H9 (cell line): ENCODE data around the gene KRT25. TPM values are rescaled to one million over a fixed set of nuclear protein-coding genes. Genes with fewer than 3 reads are reported as not detected.
A peak's percentile ranks its signal among the peaks of the same experiment; 100 is the strongest.

Experiments used
- DNase-seq: peaks from one replicate; pipeline ENCODE4 v3.0.0-alpha.2; 2017
- H2AFZ ChIP-seq: one replicate; pipeline ENCODE4 v1.6.1; 2013; ENCODE audit warnings: mild to moderate bottlenecking, low read length, control low read depth, moderate library complexity
- H2AK5ac ChIP-seq: 2 replicates; pipeline ENCODE4 v1.6.1; 2013; ENCODE audit warnings: low read length, control low read depth, mixed read lengths; ENCODE audit not compliant: insufficient read length
- H2BK120ac ChIP-seq: one replicate; pipeline ENCODE4 v1.6.1; 2013; ENCODE audit warnings: low read depth, mild to moderate bottlenecking, low read length, control low read depth, inconsistent platforms; ENCODE audit not compliant: poor library complexity, severe bottlenecking
- H2BK12ac ChIP-seq: 2 replicates; pipeline ENCODE4 v1.6.1; 2013; ENCODE audit warnings: low read length, control low read depth, mixed read lengths, low read depth; ENCODE audit not compliant: insufficient read length
- H2BK15ac ChIP-seq: 2 replicates; pipeline ENCODE4 v1.6.1; 2013; ENCODE audit warnings: low read depth, low read length, control low read depth
- H2BK20ac ChIP-seq: one replicate; pipeline ENCODE4 v1.6.1; 2013; ENCODE audit warnings: low read depth, mild to moderate bottlenecking, low read length, control low read depth, inconsistent platforms; ENCODE audit not compliant: poor library complexity, severe bottlenecking
- H2BK5ac ChIP-seq: 2 replicates; pipeline ENCODE4 v1.6.1; 2013; ENCODE audit warnings: low read length, control low read depth, mixed read lengths; ENCODE audit not compliant: insufficient read length
- H3K14ac ChIP-seq: 2 replicates; pipeline ENCODE4 v1.6.1; 2013; ENCODE audit warnings: low read length, control low read depth; ENCODE audit not compliant: insufficient read depth
- H3K18ac ChIP-seq: 2 replicates; pipeline ENCODE4 v1.6.1; 2013; ENCODE audit warnings: low read depth, mild to moderate bottlenecking, mixed read lengths, low read length, control low read depth; ENCODE audit not compliant: insufficient read length
- H3K23ac ChIP-seq: 2 replicates; pipeline ENCODE4 v1.6.1; 2013; ENCODE audit warnings: low read length, control low read depth, mixed read lengths, low read depth; ENCODE audit not compliant: insufficient read length
- H3K23me2 ChIP-seq: 2 replicates; pipeline ENCODE4 v1.6.1; 2013; ENCODE audit warnings: low read depth, mild to moderate bottlenecking, mixed read lengths, low read length, control low read depth; ENCODE audit not compliant: insufficient read length, poor library complexity, severe bottlenecking
- H3K27ac ChIP-seq: 2 replicates; pipeline ENCODE4 v1.5.1; 2013; ENCODE audit warnings: low read length, control low read depth, mixed read lengths, low read depth; ENCODE audit not compliant: insufficient read length
- H3K27me3 ChIP-seq: 2 replicates; pipeline ENCODE4 v1.6.1; 2013; ENCODE audit warnings: low read length, control low read depth, inconsistent platforms; ENCODE audit not compliant: insufficient read depth
- H3K4ac ChIP-seq: 2 replicates; pipeline ENCODE4 v1.6.1; 2013; ENCODE audit warnings: low read depth, mild to moderate bottlenecking, control low read depth, inconsistent platforms, low read length, moderate library complexity
- H3K4me1 ChIP-seq: 2 replicates; pipeline ENCODE4 v1.6.1; 2013; ENCODE audit warnings: low read length, control low read depth, inconsistent platforms; ENCODE audit not compliant: insufficient read depth
- H3K4me2 ChIP-seq: 2 replicates; pipeline ENCODE4 v1.6.1; 2013; ENCODE audit warnings: low read length, control low read depth, mixed read lengths; ENCODE audit not compliant: insufficient read length, insufficient read depth
- H3K56ac ChIP-seq: 2 replicates; pipeline ENCODE4 v1.6.1; 2013; ENCODE audit warnings: low read depth, mild to moderate bottlenecking, mixed read lengths, low read length, control low read depth; ENCODE audit not compliant: insufficient read length
- H3K79me1 ChIP-seq: 2 replicates; pipeline ENCODE4 v1.6.1; 2013; ENCODE audit warnings: low read depth, mild to moderate bottlenecking, moderate library complexity, low read length, control low read depth, inconsistent platforms; ENCODE audit not compliant: insufficient read depth, poor library complexity, severe bottlenecking
- H3K79me2 ChIP-seq: 2 replicates; pipeline ENCODE4 v1.6.1; 2013; ENCODE audit warnings: low read length, control low read depth, inconsistent platforms; ENCODE audit not compliant: insufficient read depth
- H3K9ac ChIP-seq: 2 replicates; pipeline ENCODE4 v1.6.1; 2013; ENCODE audit warnings: low read length, control low read depth, mixed read lengths; ENCODE audit not compliant: insufficient read length; ENCODE audit errors: extremely low read depth
- H3K9me3 ChIP-seq: one replicate; pipeline ENCODE4 v1.6.1; 2013; ENCODE audit warnings: low read depth, low read length, inconsistent platforms; ENCODE audit not compliant: control insufficient read depth
- H3T11ph ChIP-seq: one replicate; pipeline ENCODE4 v1.6.1; 2013; ENCODE audit warnings: mild to moderate bottlenecking, low read length, control low read depth, inconsistent platforms
- H4K20me1 ChIP-seq: one replicate; pipeline ENCODE4 v1.6.1; 2013; ENCODE audit not compliant: control insufficient read depth, insufficient read length, insufficient read depth
- H4K5ac ChIP-seq: 2 replicates; pipeline ENCODE4 v1.6.1; 2013; ENCODE audit warnings: low read depth, mild to moderate bottlenecking, mixed read lengths, low read length, control low read depth; ENCODE audit not compliant: insufficient read length
- H4K8ac ChIP-seq: replicated peaks from 2 replicates; pipeline ENCODE4 v1.6.1; 2013; ENCODE audit warnings: low read length, control low read depth, mixed read lengths, low read depth; ENCODE audit not compliant: insufficient read length
- H4K91ac ChIP-seq: 2 replicates; pipeline ENCODE4 v1.6.1; 2013; ENCODE audit warnings: low read depth, mild to moderate bottlenecking, moderate library complexity, mixed read lengths, low read length, control low read depth; ENCODE audit not compliant: insufficient read length
- H3K27ac Mint-ChIP-seq, 3 experiments: 2 replicates in 2 of 3; 3 replicates in 1 of 3; pipeline ENCODE4 v1.8.0; 2020 to 2021; ENCODE audit warnings: mixed read lengths in 3 of 3, mild to moderate bottlenecking in 1 of 3, moderate library complexity in 1 of 3
- H3K27me3 Mint-ChIP-seq: 2 replicates; pipeline ENCODE4 v1.8.0; 2021; ENCODE audit warnings: low read depth, mild to moderate bottlenecking, moderate library complexity, mixed read lengths
- H3K36me3 Mint-ChIP-seq, 3 experiments: 2 replicates in 2 of 3; 3 replicates in 1 of 3; pipeline ENCODE4 v1.8.0; 2020 to 2021; ENCODE audit warnings: low read depth in 3 of 3, mixed read lengths in 3 of 3; ENCODE audit not compliant: insufficient read depth in 1 of 3
- H3K4me1 Mint-ChIP-seq, 2 experiments: 2 replicates each; pipeline ENCODE4 v1.8.0; 2020; ENCODE audit warnings: mixed read lengths in 2 of 2
- H3K4me3 Mint-ChIP-seq, 2 experiments: 2 replicates in 1 of 2; 3 replicates in 1 of 2; pipeline ENCODE4 v1.8.0; 2020 to 2021; ENCODE audit warnings: mild to moderate bottlenecking in 2 of 2, mixed read lengths in 2 of 2, moderate library complexity in 1 of 2
- H3K9me3 Mint-ChIP-seq, 2 experiments: 2 replicates in 1 of 2; 3 replicates in 1 of 2; pipeline ENCODE4 v1.8.0; 2020; ENCODE audit warnings: mild to moderate bottlenecking in 2 of 2, mixed read lengths in 2 of 2, moderate library complexity in 1 of 2
- CTCF ChIP-seq: fragments of 200-600 bp; sonication (generic); conservative IDR thresholded peaks from 3 replicates; pipeline ENCODE4 v1.8.0; 2021; ENCODE audit warnings: antibody characterized with exemption, mild to moderate bottlenecking
- WGBS: extraction: QIAGEN DNeasy Blood & Tissue Kit; methylation state at CpG from one replicate; pipeline ENCODE4 v1.1.7; 2013; ENCODE audit warnings: missing lambda C conversion rate, low lambda C conversion rate, mixed read lengths; ENCODE audit not compliant: insufficient read length; ENCODE audit errors: extremely low coverage; 5-methylcytosine and 5-hydroxymethylcytosine counted together
- total RNA-seq: library from RNA; stranded (reverse); gene quantifications from 2 replicates; pipeline ENCODE4 v1.2.1, GENCODE V29; 2021

Gene KRT25
- total RNA-seq, 1 experiment from 2014 or later, result not detected

- Histone ChIP-seq H2BK12ac (no peak overlapping the region), H2BK5ac (no peak overlapping the region), H3K27me3 (no peaks in the 10 kb centered on the region), H3K4me2 (no peak overlapping the region), H3K18ac (no peak overlapping the region), H3T11ph (no peak overlapping the region), H4K91ac (no peak overlapping the region), H3K4ac (no peak overlapping the region), H3K23me2 (no peaks in the 10 kb centered on the region), H2AK5ac (no peak overlapping the region), H2BK15ac (no peak overlapping the region), H3K9me3 (no peaks in the 10 kb centered on the region), H3K4me1 (no peaks in the 10 kb centered on the region), H3K9ac (no peak overlapping the region), H3K79me2 (no peaks in the 10 kb centered on the region), H3K56ac (no peak overlapping the region), H4K20me1 (no peaks in the 10 kb centered on the region), H2BK120ac (no peak overlapping the region), H4K8ac (no peak overlapping the region), H2AFZ (no peak overlapping the region), H3K27ac (no peak overlapping the region), H2BK20ac (no peak overlapping the region), H4K5ac (no peak overlapping the region), H3K79me1 (no peaks in the 10 kb centered on the region), H3K23ac (no peak overlapping the region), H3K14ac (no peak overlapping the region)
- TF ChIP-seq CTCF, result peak; percentile 92
- Mint-ChIP-seq H3K27ac (no peak overlapping the region), H3K36me3 (no peaks in the 10 kb centered on the region), H3K4me1 (peaks cover 0 to 2% of the 10 kb centered on the region in 2 experiments; a peak in 1 of 4 replicates), H3K4me3 (no peak overlapping the region), H3K9me3 (peaks cover 0 to 4% of the 10 kb centered on the region in 2 experiments; a peak in 2 of 5 replicates), H3K27me3 (peaks cover 51% of the 10 kb centered on the region)
- DNase-seq, result peak; percentile 85
- no CpG with 5 or more reads among the region's 13 CpGs for WGBS
Measured at GRCh38 chr17:40803617-40804082, 48.5 kb upstream of the KRT25 start.
